ENCODE measurements around the gene SHKBP1. TPM values are rescaled to one million over a fixed set of nuclear protein-coding genes. Genes with fewer than 3 reads are reported as not detected.
A peak's percentile ranks its signal among the peaks of the same experiment; 100 is the strongest.
"Not testable (repeated sequence)": the region's sequence is repeated elsewhere in the genome, so short reads cannot be mapped to it uniquely, and the experiment has no call there.

The SHKBP1 gene
- total RNA-seq, 1 donor from 2014 or later: 28.2 TPM

- DNase-seq (ENCODE audit: low read depth in 2 of 2): peak; percentile 54 to 80
These were observed 37.3 kb downstream of the SHKBP1 start for GRCh38 chr19:40613690-40614621.

- DNase-seq (ENCODE audit: low read depth in 2 of 2): peak in 1 of 2 donors; percentile 90
These were observed 38.1 kb downstream of the SHKBP1 start for GRCh38 chr19:40614622-40615411.

- DNase-seq (ENCODE audit: low read depth in 2 of 2): no peak
These were observed 39.5 kb downstream of the SHKBP1 start for GRCh38 chr19:40616178-40616577.

- DNase-seq (ENCODE audit: low read depth in 2 of 2): no peak
These were observed 40.3 kb downstream of the SHKBP1 start for GRCh38 chr19:40616941-40617340.

- DNase-seq (ENCODE audit: low read depth in 2 of 2): no peak
These were observed 41.3 kb downstream of the SHKBP1 start for GRCh38 chr19:40617961-40618360.

GRCh38 chr19:40619333-40620160 is 42.9 kb downstream of the SHKBP1 start:
- no peak for DNase-seq (ENCODE audit: low read depth in 2 of 2)

- DNase-seq (ENCODE audit: low read depth in 2 of 2): no peak
These were observed 43.5 kb downstream of the SHKBP1 start for GRCh38 chr19:40620161-40620485.

GRCh38 chr19:40621283-40621682 is 44.6 kb downstream of the SHKBP1 start:
- no peak for DNase-seq (ENCODE audit: low read depth in 2 of 2)

GRCh38 chr19:40621966-40622772 is 45.5 kb downstream of the SHKBP1 start:
- DNase-seq (ENCODE audit: low read depth in 2 of 2): no peak

GRCh38 chr19:40622773-40623075 is 46.1 kb downstream of the SHKBP1 start:
- no peak for DNase-seq (ENCODE audit: low read depth in 2 of 2)

GRCh38 chr19:40623403-40624251 is 47.0 kb downstream of the SHKBP1 start:
- peak in 1 of 2 donors; percentile 43 for DNase-seq (ENCODE audit: low read depth in 2 of 2)

- not testable (repeated sequence) for DNase-seq (ENCODE audit: low read depth in 2 of 2)
These were observed 47.9 kb downstream of the SHKBP1 start for GRCh38 chr19:40624369-40625153.

GRCh38 chr19:40625406-40626120 is 48.9 kb downstream of the SHKBP1 start:
- DNase-seq (ENCODE audit: low read depth in 2 of 2): no peak

GRCh38 chr19:40626918-40627317 is 50.2 kb downstream of the SHKBP1 start:
- no peak for DNase-seq (ENCODE audit: low read depth in 2 of 2)

- DNase-seq (ENCODE audit: low read depth in 2 of 2): no peak
These were observed 51.0 kb downstream of the SHKBP1 start for GRCh38 chr19:40627486-40628279.

GRCh38 chr19:40629346-40629745 is 52.7 kb downstream of the SHKBP1 start:
- no peak for DNase-seq (ENCODE audit: low read depth in 2 of 2)

GRCh38 chr19:40630571-40631160 is 54.0 kb downstream of the SHKBP1 start:
- DNase-seq (ENCODE audit: low read depth in 2 of 2): no peak

Measured in lung microvascular endothelial cell (primary cell).